Stimulated activated naive CD8-positive, alpha-beta T cell treated with anti-CD3 and anti-CD28 coated beads, Interleukin-15, amount 100 ng/mL, for 72 hours (primary cell): ENCODE data around the gene C8G.

Experiments
- ATAC-seq: fragments of 150-1000 bp; cut with Tn5 transposase; 2 replicates; pipeline ENCODE4 v1.10.0; 2021; ENCODE audit warnings: mild to moderate bottlenecking, moderate library complexity
- DNase-seq, 2 donors: peaks; one replicate each; pipeline ENCODE4 v3.0.0; 2021 to 2022
- H3K27ac Mint-ChIP-seq, 2 donors: one replicate each; pipeline ENCODE4 v1.8.0; 2022; ENCODE audit warnings: mild to moderate bottlenecking in 2 of 2, mixed read lengths in 2 of 2, moderate library complexity in 2 of 2
- H3K27me3 Mint-ChIP-seq: one replicate; pipeline ENCODE4 v1.8.0; 2022; ENCODE audit warnings: mixed read lengths
- H3K4me1 Mint-ChIP-seq: one replicate; pipeline ENCODE4 v1.8.0; 2022; ENCODE audit warnings: mild to moderate bottlenecking, mixed read lengths
- H3K4me3 Mint-ChIP-seq, 2 donors: one replicate each; pipeline ENCODE4 v1.8.0; 2022; ENCODE audit warnings: mild to moderate bottlenecking in 2 of 2, mixed read lengths in 2 of 2, moderate library complexity in 1 of 2
- H3K9me3 Mint-ChIP-seq, 2 donors: one replicate each; pipeline ENCODE4 v1.8.0; 2022; ENCODE audit warnings: mixed read lengths in 2 of 2

C8G gene

GRCh38 chr9:136928591-136928990, 16.5 kb upstream of the C8G start:
- no peak overlapping the region for H3K27ac Mint-ChIP-seq
- no peak overlapping the region for H3K4me3 Mint-ChIP-seq
- peak; percentile 46 for ATAC-seq
- H3K27me3 Mint-ChIP-seq, result no peaks in the 10 kb centered on the region
- DNase-seq, result no peak
- peaks cover 29% of the 10 kb centered on the region for H3K4me1 Mint-ChIP-seq
- H3K9me3 Mint-ChIP-seq, result peaks cover 0 to 7% of the 10 kb centered on the region in 2 donors

GRCh38 chr9:136930014-136930413, 15.0 kb upstream of the C8G start:
- Mint-ChIP-seq H3K4me1 (peaks cover 29% of the 10 kb centered on the region), H3K27ac (no peak overlapping the region), H3K4me3 (no peak overlapping the region), H3K9me3 (peaks cover 0 to 7% of the 10 kb centered on the region in 2 donors), H3K27me3 (no peaks in the 10 kb centered on the region)
- ATAC-seq (no peak), DNase-seq (no peak)

GRCh38 chr9:136931611-136932130, 13.4 kb upstream of the C8G start:
- Mint-ChIP-seq H3K4me3 (no peak overlapping the region), H3K9me3 (peaks cover 0 to 7% of the 10 kb centered on the region in 2 donors), H3K27ac (peak overlapping the region in 1 of 2 donors; percentile 37), H3K27me3 (no peaks in the 10 kb centered on the region), H3K4me1 (peaks cover 27% of the 10 kb centered on the region)
- DNase-seq (no peak), ATAC-seq (no peak)

- ATAC-seq (no peak), DNase-seq (no peak)
- peaks cover 0 to 7% of the 10 kb centered on the region in 2 donors for H3K9me3 Mint-ChIP-seq
- H3K4me3 Mint-ChIP-seq, result no peak overlapping the region
- H3K27me3 Mint-ChIP-seq, result no peaks in the 10 kb centered on the region
- peaks cover 16% of the 10 kb centered on the region for H3K4me1 Mint-ChIP-seq
- no peak overlapping the region for H3K27ac Mint-ChIP-seq
Measured at GRCh38 chr9:136934277-136934676, 10.8 kb upstream of the C8G start.

- peaks cover 0 to 7% of the 10 kb centered on the region in 2 donors for H3K9me3 Mint-ChIP-seq
- DNase-seq (no peak), ATAC-seq (no peak)
- peak overlapping the region in 1 of 2 donors; percentile 55 for H3K27ac Mint-ChIP-seq
- peaks cover 22% of the 10 kb centered on the region for H3K4me1 Mint-ChIP-seq
- no peaks in the 10 kb centered on the region for H3K27me3 Mint-ChIP-seq
- no peak overlapping the region for H3K4me3 Mint-ChIP-seq
Measured at GRCh38 chr9:136935651-136936050, 9.4 kb upstream of the C8G start.

GRCh38 chr9:136936645-136937170, 8.3 kb upstream of the C8G start:
- peaks cover 0 to 7% of the 10 kb centered on the region in 2 donors for H3K9me3 Mint-ChIP-seq
- no peaks in the 10 kb centered on the region for H3K27me3 Mint-ChIP-seq
- H3K4me3 Mint-ChIP-seq, result no peak overlapping the region
- no peak for DNase-seq
- no peak overlapping the region for H3K27ac Mint-ChIP-seq
- no peak for ATAC-seq
- H3K4me1 Mint-ChIP-seq, result peaks cover 19% of the 10 kb centered on the region

GRCh38 chr9:136937186-136938001, 7.6 kb upstream of the C8G start:
- ATAC-seq, result no peak
- no peak for DNase-seq
- H3K4me1 Mint-ChIP-seq, result peaks cover 13% of the 10 kb centered on the region
- no peak overlapping the region for H3K27ac Mint-ChIP-seq
- no peaks in the 10 kb centered on the region for H3K27me3 Mint-ChIP-seq
- H3K4me3 Mint-ChIP-seq, result no peak overlapping the region
- peaks cover 0 to 7% of the 10 kb centered on the region in 2 donors for H3K9me3 Mint-ChIP-seq

GRCh38 chr9:136939431-136939995, 5.5 kb upstream of the C8G start:
- Mint-ChIP-seq H3K27me3 (no peaks in the 10 kb centered on the region), H3K4me1 (peaks cover 16% of the 10 kb centered on the region), H3K27ac (peak overlapping the region in 1 of 2 donors; percentile 95), H3K4me3 (no peak overlapping the region), H3K9me3 (no peaks in the 10 kb centered on the region)
- no peak for ATAC-seq
- DNase-seq, result no peak

- Mint-ChIP-seq H3K4me3 (no peak overlapping the region), H3K4me1 (peaks cover 21% of the 10 kb centered on the region), H3K27me3 (no peaks in the 10 kb centered on the region), H3K27ac (peak overlapping the region in 1 of 2 donors; percentile 95), H3K9me3 (no peaks in the 10 kb centered on the region)
- no peak for ATAC-seq
- DNase-seq, result no peak
Measured at GRCh38 chr9:136939996-136940525, 5.0 kb upstream of the C8G start.

GRCh38 chr9:136940526-136941230, 4.4 kb upstream of the C8G start:
- H3K4me1 Mint-ChIP-seq, result peaks cover 25% of the 10 kb centered on the region
- no peak overlapping the region for H3K4me3 Mint-ChIP-seq
- no peak overlapping the region for H3K27ac Mint-ChIP-seq
- no peaks in the 10 kb centered on the region for H3K9me3 Mint-ChIP-seq
- no peaks in the 10 kb centered on the region for H3K27me3 Mint-ChIP-seq
- ATAC-seq, result no peak
- DNase-seq, result peak in 1 of 2 donors; percentile 11

GRCh38 chr9:136941231-136942111, 3.6 kb upstream of the C8G start:
- Mint-ChIP-seq H3K9me3 (no peaks in the 10 kb centered on the region), H3K27me3 (no peaks in the 10 kb centered on the region), H3K4me3 (peak overlapping the region in 1 of 2 donors; percentile 54), H3K4me1 (peaks cover 25% of the 10 kb centered on the region), H3K27ac (peak overlapping the region in 1 of 2 donors; percentile 42)
- ATAC-seq (no peak), DNase-seq (no peak)

GRCh38 chr9:136942112-136942880, 2.7 kb upstream of the C8G start:
- peak overlapping the region; percentile 15 to 83 for H3K4me3 Mint-ChIP-seq
- no peak for DNase-seq
- ATAC-seq, result no peak
- H3K9me3 Mint-ChIP-seq, result no peaks in the 10 kb centered on the region
- H3K27me3 Mint-ChIP-seq, result no peaks in the 10 kb centered on the region
- H3K27ac Mint-ChIP-seq, result peak overlapping the region in 1 of 2 donors; percentile 80
- peaks cover 30% of the 10 kb centered on the region for H3K4me1 Mint-ChIP-seq

- DNase-seq (no peak), ATAC-seq (no peak)
- Mint-ChIP-seq H3K9me3 (no peaks in the 10 kb centered on the region), H3K27me3 (no peaks in the 10 kb centered on the region), H3K4me1 (peaks cover 35% of the 10 kb centered on the region), H3K27ac (peak overlapping the region in 1 of 2 donors; percentile 80), H3K4me3 (peak overlapping the region; percentile 82 to 83)
Measured at GRCh38 chr9:136942881-136943230, 2.2 kb upstream of the C8G start.
